B cell (primary cell): ENCODE measurements around the gene GUCY2D.

Experiments used
- EZH2 ChIP-seq: IDR thresholded peaks from 2 replicates; pipeline ENCODE4 v1.6.1; 2012; ENCODE audit warnings: borderline replicate concordance, low read depth, mild to moderate bottlenecking, moderate library complexity, low read length; ENCODE audit not compliant: insufficient read depth, poor library complexity, severe bottlenecking
- TF ChIP-seq, protein P1 (sequence below): fragments of 200-600 bp; IDR thresholded peaks from one replicate; pipeline ENCODE4 v1.8.0; 2022; ENCODE audit warnings: antibody characterized with exemption, mild to moderate bottlenecking

DNA sequence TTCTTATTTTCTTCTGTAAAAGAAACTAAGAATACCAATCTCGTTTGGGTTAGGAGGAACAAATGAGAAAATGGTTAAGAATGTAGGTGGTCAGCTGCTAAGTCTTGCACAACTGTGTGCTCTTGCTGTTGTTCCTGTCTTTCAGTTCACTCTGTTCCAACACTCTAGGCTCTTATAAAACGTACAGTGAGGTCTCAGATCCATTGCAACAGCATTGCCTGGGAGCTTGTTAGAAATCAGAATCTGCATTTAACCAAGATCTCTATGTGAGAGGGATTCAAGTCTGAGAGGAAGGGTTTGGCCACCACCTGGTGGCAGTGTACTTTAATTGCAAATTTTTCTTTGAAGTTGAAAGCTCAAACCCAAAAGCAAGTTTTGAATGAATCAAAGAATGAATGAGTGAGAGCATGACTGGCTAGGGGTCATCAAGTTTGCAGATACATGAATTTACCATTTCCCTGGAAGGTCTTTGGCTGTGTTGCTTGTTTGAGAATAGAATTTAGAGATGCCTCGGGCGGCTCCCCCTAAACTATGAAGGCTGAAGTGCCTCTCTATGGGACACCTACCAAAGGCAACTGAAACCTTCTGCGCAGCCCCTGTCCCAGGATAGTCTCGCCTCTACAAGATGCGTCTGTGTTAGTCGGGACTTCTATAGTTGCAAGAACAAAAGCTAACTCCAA is 39.0 kb downstream of the GUCY2D start:
- TF ChIP-seq, protein P1, sequence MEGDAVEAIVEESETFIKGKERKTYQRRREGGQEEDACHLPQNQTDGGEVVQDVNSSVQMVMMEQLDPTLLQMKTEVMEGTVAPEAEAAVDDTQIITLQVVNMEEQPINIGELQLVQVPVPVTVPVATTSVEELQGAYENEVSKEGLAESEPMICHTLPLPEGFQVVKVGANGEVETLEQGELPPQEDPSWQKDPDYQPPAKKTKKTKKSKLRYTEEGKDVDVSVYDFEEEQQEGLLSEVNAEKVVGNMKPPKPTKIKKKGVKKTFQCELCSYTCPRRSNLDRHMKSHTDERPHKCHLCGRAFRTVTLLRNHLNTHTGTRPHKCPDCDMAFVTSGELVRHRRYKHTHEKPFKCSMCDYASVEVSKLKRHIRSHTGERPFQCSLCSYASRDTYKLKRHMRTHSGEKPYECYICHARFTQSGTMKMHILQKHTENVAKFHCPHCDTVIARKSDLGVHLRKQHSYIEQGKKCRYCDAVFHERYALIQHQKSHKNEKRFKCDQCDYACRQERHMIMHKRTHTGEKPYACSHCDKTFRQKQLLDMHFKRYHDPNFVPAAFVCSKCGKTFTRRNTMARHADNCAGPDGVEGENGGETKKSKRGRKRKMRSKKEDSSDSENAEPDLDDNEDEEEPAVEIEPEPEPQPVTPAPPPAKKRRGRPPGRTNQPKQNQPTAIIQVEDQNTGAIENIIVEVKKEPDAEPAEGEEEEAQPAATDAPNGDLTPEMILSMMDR = peak; percentile 56
- no peak for TF ChIP-seq EZH2
